A673 (cell line): ENCODE measurements around the gene CYTH3. TPM values are rescaled to one million over a fixed set of nuclear protein-coding genes. Genes with fewer than 3 reads are reported as not detected.

Experiments
- BruUV-seq: library from RNA; stranded (reverse); fragments of 400-500 nt; replicated peaks from 2 replicates; lab custom pipeline; 2021; lab: Mats Ljungman, UMichigan
- CTCF ChIA-PET: fragments of 300-600 bp; sonication (Branson Sonifier 250); formaldehyde crosslinking; loops from one replicate; lab custom pipeline; 2022; ENCODE audit warnings: antibody characterized with exemption; lab: Charles Lee
- POLR2A ChIA-PET: fragments of 300-600 bp; sonication (Branson Sonifier 250); formaldehyde crosslinking; loops from one replicate; lab custom pipeline; 2022; ENCODE audit warnings: antibody characterized with exemption; ENCODE audit not compliant: low non-redundant PET; lab: Charles Lee
- DNase-seq: peaks from one replicate; pipeline ENCODE4 v3.0.0-alpha.2; 2015; ENCODE audit warnings: low spot score
- H3K27ac ChIP-seq: fragments of 200-600 bp; sonication (generic); 2 replicates; pipeline ENCODE4 v1.5.1; 2016; ENCODE audit warnings: mixed run types, low read depth, mild to moderate bottlenecking, mixed read lengths, antibody characterized with exemption, low read length; ENCODE audit not compliant: poor library complexity, severe bottlenecking
- H3K27me3 ChIP-seq: fragments of 200-600 bp; sonication (generic); replicated peaks from 2 replicates; pipeline ENCODE4 v1.6.1; 2017; ENCODE audit warnings: mixed run types, low read depth, mild to moderate bottlenecking, mixed read lengths, antibody characterized with exemption, low read length; ENCODE audit not compliant: insufficient read depth, poor library complexity
- H3K36me3 ChIP-seq: fragments of 200-600 bp; sonication (generic); 2 replicates; pipeline ENCODE4 v1.6.1; 2016; ENCODE audit warnings: mixed run types, mild to moderate bottlenecking, mixed read lengths, antibody characterized with exemption, low read length; ENCODE audit not compliant: insufficient read depth, poor library complexity, severe bottlenecking
- H3K4me1 ChIP-seq: fragments of 200-600 bp; sonication (generic); 2 replicates; pipeline ENCODE4 v1.6.1; 2017; ENCODE audit warnings: mixed run types, mild to moderate bottlenecking, mixed read lengths, antibody characterized with exemption, low read length; ENCODE audit not compliant: insufficient read depth, poor library complexity, severe bottlenecking
- H3K4me3 ChIP-seq: fragments of 200-600 bp; sonication (generic); 2 replicates; pipeline ENCODE4 v1.5.1; 2016; ENCODE audit warnings: low read depth, mixed run types, mild to moderate bottlenecking, mixed read lengths, low read length; ENCODE audit not compliant: poor library complexity, severe bottlenecking
- H3K9me3 ChIP-seq: fragments of 200-600 bp; sonication (generic); 2 replicates; pipeline ENCODE4 v1.6.1; 2016; ENCODE audit warnings: mixed run types, low read depth, mild to moderate bottlenecking, mixed read lengths, antibody characterized with exemption, low read length; ENCODE audit not compliant: poor library complexity, severe bottlenecking
- EZH2 ChIP-seq: fragments of 200-600 bp; sonication (generic); IDR thresholded peaks from 2 replicates; pipeline ENCODE4 v1.6.1; 2017; ENCODE audit warnings: borderline replicate concordance, low read depth, mild to moderate bottlenecking, mixed read lengths, antibody characterized with exemption, low read length; ENCODE audit not compliant: poor library complexity, severe bottlenecking
- intact Hi-C: fragments of 100-400 bp; cut with micrococcal nuclease; formaldehyde crosslinking; loops from one replicate; pipeline ENCODE4 v1.10.0; 2022; ENCODE audit not compliant: unreplicated experiment
- total RNA-seq: library from RNA; stranded (reverse); gene quantifications from 2 replicates; pipeline ENCODE4 v1.2.3, GENCODE V29; 2021
- TF ChIP-seq, protein P1 (sequence below): fragments of 300-800, 200-600 bp; sonication (generic); conservative IDR thresholded peaks from 2 replicates; pipeline ENCODE4 v1.5.1; 2017; ENCODE audit warnings: low read depth, mild to moderate bottlenecking, antibody characterized with exemption, low read length, moderate library complexity, mixed read lengths

The CYTH3 gene
- total RNA-seq, 1 experiment from 2014 or later: 20.2 TPM

- no peak for DNase-seq
- Histone ChIP-seq H3K4me1 (no peaks in the 10 kb centered on the region), H3K27ac (no peak overlapping the region), H3K36me3 (no peaks in the 10 kb centered on the region), H3K9me3 (no peaks in the 10 kb centered on the region), H3K27me3 (no peaks in the 10 kb centered on the region), H3K4me3 (no peak overlapping the region)
- ChIA-PET CTCF (no interaction called here), POLR2A (no interaction called here)
- no TSS peak for BruUV-seq
- intact Hi-C loops: no loop called here
- TF ChIP-seq, protein P1, sequence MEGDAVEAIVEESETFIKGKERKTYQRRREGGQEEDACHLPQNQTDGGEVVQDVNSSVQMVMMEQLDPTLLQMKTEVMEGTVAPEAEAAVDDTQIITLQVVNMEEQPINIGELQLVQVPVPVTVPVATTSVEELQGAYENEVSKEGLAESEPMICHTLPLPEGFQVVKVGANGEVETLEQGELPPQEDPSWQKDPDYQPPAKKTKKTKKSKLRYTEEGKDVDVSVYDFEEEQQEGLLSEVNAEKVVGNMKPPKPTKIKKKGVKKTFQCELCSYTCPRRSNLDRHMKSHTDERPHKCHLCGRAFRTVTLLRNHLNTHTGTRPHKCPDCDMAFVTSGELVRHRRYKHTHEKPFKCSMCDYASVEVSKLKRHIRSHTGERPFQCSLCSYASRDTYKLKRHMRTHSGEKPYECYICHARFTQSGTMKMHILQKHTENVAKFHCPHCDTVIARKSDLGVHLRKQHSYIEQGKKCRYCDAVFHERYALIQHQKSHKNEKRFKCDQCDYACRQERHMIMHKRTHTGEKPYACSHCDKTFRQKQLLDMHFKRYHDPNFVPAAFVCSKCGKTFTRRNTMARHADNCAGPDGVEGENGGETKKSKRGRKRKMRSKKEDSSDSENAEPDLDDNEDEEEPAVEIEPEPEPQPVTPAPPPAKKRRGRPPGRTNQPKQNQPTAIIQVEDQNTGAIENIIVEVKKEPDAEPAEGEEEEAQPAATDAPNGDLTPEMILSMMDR: no peak
- TF ChIP-seq EZH2: no peak
Measured at GRCh38 chr7:6182993-6183392, 89.4 kb downstream of the CYTH3 start.

DNA sequence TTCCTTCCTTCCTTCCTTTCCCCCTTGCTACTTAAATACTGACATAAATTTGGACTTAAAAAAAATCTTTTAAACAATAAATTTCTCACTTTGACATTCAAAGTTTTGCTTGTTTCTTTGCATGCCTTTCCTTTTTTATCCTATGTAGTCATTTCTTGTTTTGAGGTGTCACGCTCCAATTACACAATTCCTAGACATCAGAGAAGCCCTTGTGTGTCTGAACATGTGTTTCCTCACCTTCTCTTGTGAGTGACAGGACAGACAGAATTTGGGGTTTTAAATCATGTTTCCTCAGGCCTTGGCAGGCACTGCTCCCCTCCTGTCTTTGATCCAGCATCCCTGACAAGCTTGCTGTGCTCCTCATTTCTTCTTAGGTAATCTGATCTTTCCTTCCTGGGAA, 91.3 kb downstream of the CYTH3 start:
- POLR2A ChIA-PET: no interaction called here
- no peak overlapping the region for H3K4me3 ChIP-seq
- no peak overlapping the region for H3K27ac ChIP-seq
- intact Hi-C loops: no loop called here
- peaks cover 4% of the 10 kb centered on the region for H3K36me3 ChIP-seq
- no peaks in the 10 kb centered on the region for H3K27me3 ChIP-seq
- no peak for TF ChIP-seq EZH2
- TF ChIP-seq, protein P1: no peak
- H3K9me3 ChIP-seq: no peaks in the 10 kb centered on the region
- H3K4me1 ChIP-seq: no peaks in the 10 kb centered on the region
- DNase-seq: no peak
- BruUV-seq: no TSS peak
- CTCF ChIA-PET: no interaction called here

DNA sequence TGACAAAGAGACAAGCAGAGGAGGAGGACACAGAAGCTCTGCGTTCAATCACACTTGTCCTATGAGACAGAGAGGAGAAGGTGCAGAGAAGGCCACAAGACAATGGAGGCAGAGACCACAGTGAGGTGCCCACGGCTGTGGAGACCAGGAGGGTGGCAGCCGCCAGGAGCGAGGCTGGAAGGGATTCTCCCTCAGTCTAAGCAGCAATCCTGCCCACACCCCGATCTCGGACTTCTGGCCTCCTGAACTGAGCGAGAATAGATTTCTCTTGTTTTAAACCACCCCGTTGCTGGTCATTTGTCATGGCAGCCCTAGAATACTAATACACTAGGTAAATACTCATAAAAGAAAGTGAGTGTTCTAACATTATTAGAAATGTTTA, 92.1 kb downstream of the CYTH3 start:
- Histone ChIP-seq H3K4me3 (no peak overlapping the region), H3K36me3 (peaks cover 4% of the 10 kb centered on the region), H3K27me3 (no peaks in the 10 kb centered on the region), H3K9me3 (no peaks in the 10 kb centered on the region), H3K4me1 (no peaks in the 10 kb centered on the region), H3K27ac (no peak overlapping the region)
- no peak for DNase-seq
- no TSS peak for BruUV-seq
- CTCF ChIA-PET: no interaction called here
- TF ChIP-seq EZH2: no peak
- TF ChIP-seq, protein P1: no peak
- intact Hi-C loops: no loop called here
- POLR2A ChIA-PET: no interaction called here
